ENCODE results near the gene RAB3D.

RAB3D gene

GRCh38 chr19:11349171-11349570 lies 9.7 kb upstream of the RAB3D start:
- Histone ChIP-seq H3K4me1 (ENCODE audit: control insufficient read depth in 2 of 2, insufficient read depth in 1 of 2, low read depth in 1 of 2, low read length in 2 of 2) (peaks cover 8 to 13% of the 10 kb centered on the region in 2 donors), H3K79me1 (ENCODE audit: low read depth, low read length) (no peaks in the 10 kb centered on the region), H4K8ac (ENCODE audit: low read depth, low read length) (no peak overlapping the region), H3K14ac (ENCODE audit: low read length) (no peak overlapping the region), H3K27ac (replicated peaks; ENCODE audit: low read length) (no peak overlapping the region), H3K4me2 (ENCODE audit: insufficient read depth, low read length, poor library complexity, severe bottlenecking) (no peak overlapping the region), H3K36me3 (replicated peaks in 1 of 2; ENCODE audit: control insufficient read depth in 2 of 2, insufficient read depth in 2 of 2, low read length in 2 of 2) (peaks cover 0 to 2% of the 10 kb centered on the region in 2 donors), H2BK120ac (ENCODE audit: low read depth, low read length) (no peak overlapping the region), H2AK5ac (ENCODE audit: low read depth, low read length) (peak overlapping the region; percentile 63), H4K91ac (ENCODE audit: low read depth, low read length, poor library complexity) (no peak overlapping the region), H2BK12ac (ENCODE audit: low read length) (no peak overlapping the region), H3K4ac (ENCODE audit: low read length) (no peak overlapping the region), H3K9me3 (replicated peaks in 1 of 2; ENCODE audit: control insufficient read depth in 2 of 2, insufficient read depth in 1 of 2, low read depth in 1 of 2, low read length in 2 of 2) (peaks cover 8 to 12% of the 10 kb centered on the region in 2 donors), H2BK15ac (ENCODE audit: low read length) (no peak overlapping the region), H3K4me3 (ENCODE audit: low read length in 2 of 2) (no peak overlapping the region), H2BK5ac (ENCODE audit: low read length) (no peak overlapping the region), H2AFZ (ENCODE audit: low read length) (no peak overlapping the region), H3K18ac (ENCODE audit: low read length) (no peak overlapping the region), H3K9ac (ENCODE audit: low read depth, low read length, poor library complexity) (no peak overlapping the region), H3K27me3 (ENCODE audit: control insufficient read depth in 3 of 3, insufficient read depth in 3 of 3, low read depth in 1 of 3, low read length in 3 of 3) (no peaks in the 10 kb centered on the region), H3K23ac (ENCODE audit: low read depth, low read length, poor library complexity) (peak overlapping the region; percentile 31)
- no CpG with 5 or more reads among the region's 4 CpGs for WGBS, 2 donors (ENCODE audit: extremely low coverage in 2 of 2, insufficient read length in 2 of 2, insufficient replicate concordance in 1 of 2)
- no peak for DNase-seq (ENCODE audit: low spot score)

DNA sequence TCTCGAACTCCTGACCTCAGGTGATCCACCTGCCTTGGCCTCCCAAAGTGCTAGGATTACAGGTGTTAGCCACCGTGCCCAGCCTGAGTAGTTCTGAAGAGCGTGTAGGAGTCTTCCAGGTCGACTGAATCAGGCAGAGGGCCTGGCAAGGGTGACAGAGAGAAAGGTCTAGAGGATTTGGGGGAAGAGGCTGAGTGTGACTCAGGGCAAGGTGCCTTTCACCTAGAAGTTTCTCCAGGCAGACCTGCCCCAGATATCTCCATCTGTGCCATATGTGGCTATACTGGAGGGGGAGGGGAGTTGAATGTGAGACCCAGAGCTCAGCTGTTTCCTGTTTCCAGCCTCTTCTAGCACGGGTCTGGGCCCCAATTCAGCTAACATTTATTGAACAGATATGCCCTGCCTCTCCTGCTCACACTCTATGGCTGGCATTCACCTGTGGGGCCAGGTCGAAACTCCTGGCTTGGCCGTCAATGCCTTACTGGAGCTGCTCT lies 8.1 kb upstream of the RAB3D start:
- DNase-seq (ENCODE audit: low spot score): no peak

GRCh38 chr19:11346104-11346940 lies 6.9 kb upstream of the RAB3D start, which contains the start of the genes CCDC159 and TMEM205:
Gene CCDC159 (plus strand): TSS chr19:11346519. CDS start chr19:11346607, 88 bp downstream.
Gene TMEM205 (minus strand): TSS chr19:11346268. CDS start chr19:11345619, 649 bp downstream.
- Histone ChIP-seq H2BK5ac (ENCODE audit: low read length) (no peak within 1 kb of the TSS), H3K36me3 (replicated peaks in 1 of 2; ENCODE audit: control insufficient read depth in 2 of 2, insufficient read depth in 2 of 2, low read length in 2 of 2) (peaks cover 2 to 5% of the 10 kb centered on the region in 2 donors), H3K9me3 (replicated peaks in 1 of 2; ENCODE audit: control insufficient read depth in 2 of 2, insufficient read depth in 1 of 2, low read depth in 1 of 2, low read length in 2 of 2) (peaks cover 8 to 12% of the 10 kb centered on the region in 2 donors), H3K4ac (ENCODE audit: low read length) (no peak within 1 kb of the TSS), H2AK5ac (ENCODE audit: low read depth, low read length) (no peak within 1 kb of the TSS), H3K27me3 (ENCODE audit: control insufficient read depth in 3 of 3, insufficient read depth in 3 of 3, low read depth in 1 of 3, low read length in 3 of 3) (no peaks in the 10 kb centered on the region), H3K4me1 (ENCODE audit: control insufficient read depth in 2 of 2, insufficient read depth in 1 of 2, low read depth in 1 of 2, low read length in 2 of 2) (peaks cover 8 to 9% of the 10 kb centered on the region in 2 donors), H2BK15ac (ENCODE audit: low read length) (no peak within 1 kb of the TSS), H3K27ac (replicated peaks; ENCODE audit: low read length) (peak within 1 kb of the TSS; percentile 64), H3K79me1 (ENCODE audit: low read depth, low read length) (no peaks in the 10 kb centered on the region), H2AFZ (ENCODE audit: low read length) (peak within 1 kb of the TSS; percentile 89), H4K91ac (ENCODE audit: low read depth, low read length, poor library complexity) (no peak within 1 kb of the TSS), H3K9ac (ENCODE audit: low read depth, low read length, poor library complexity) (peak within 1 kb of the TSS; percentile 77), H3K4me2 (ENCODE audit: insufficient read depth, low read length, poor library complexity, severe bottlenecking) (peak within 1 kb of the TSS; percentile 56), H3K4me3 (ENCODE audit: low read length in 2 of 2) (peak within 1 kb of the TSS; percentile 58 to 89), H4K8ac (ENCODE audit: low read depth, low read length) (no peak within 1 kb of the TSS), H2BK12ac (ENCODE audit: low read length) (peak within 1 kb of the TSS; percentile 50), H3K18ac (ENCODE audit: low read length) (peak within 1 kb of the TSS; percentile 93), H2BK120ac (ENCODE audit: low read depth, low read length) (no peak within 1 kb of the TSS), H3K23ac (ENCODE audit: low read depth, low read length, poor library complexity) (no peak within 1 kb of the TSS), H3K14ac (ENCODE audit: low read length) (no peak within 1 kb of the TSS)
- peak; percentile 98 for DNase-seq (ENCODE audit: low spot score)
- no CpG with 5 or more reads among the region's 50 CpGs for WGBS, 2 donors (ENCODE audit: extremely low coverage in 2 of 2, insufficient read length in 2 of 2, insufficient replicate concordance in 1 of 2)

More for the DNA sequence above, 8.1 kb upstream of the RAB3D start:
- peaks cover 0 to 2% of the 10 kb centered on the region in 2 donors for H3K36me3 ChIP-seq (replicated peaks in 1 of 2; ENCODE audit: control insufficient read depth in 2 of 2, insufficient read depth in 2 of 2, low read length in 2 of 2)
- peaks cover 8 to 13% of the 10 kb centered on the region in 2 donors for H3K4me1 ChIP-seq (ENCODE audit: control insufficient read depth in 2 of 2, insufficient read depth in 1 of 2, low read depth in 1 of 2, low read length in 2 of 2)
- no peak overlapping the region for H3K23ac ChIP-seq (ENCODE audit: low read depth, low read length, poor library complexity)
- H3K4me3 ChIP-seq (ENCODE audit: low read length in 2 of 2): no peak overlapping the region
- no peak overlapping the region for H4K8ac ChIP-seq (ENCODE audit: low read depth, low read length)
- no peak overlapping the region for H2BK12ac ChIP-seq (ENCODE audit: low read length)
- no CpG with 5 or more reads among the region's 7 CpGs for WGBS, 2 donors (ENCODE audit: extremely low coverage in 2 of 2, insufficient read length in 2 of 2, insufficient replicate concordance in 1 of 2)
- no peak overlapping the region for H3K4ac ChIP-seq (ENCODE audit: low read length)
- H4K91ac ChIP-seq (ENCODE audit: low read depth, low read length, poor library complexity): no peak overlapping the region
- no peak overlapping the region for H2BK15ac ChIP-seq (ENCODE audit: low read length)
- H3K4me2 ChIP-seq (ENCODE audit: insufficient read depth, low read length, poor library complexity, severe bottlenecking): no peak overlapping the region
- H2AFZ ChIP-seq (ENCODE audit: low read length): no peak overlapping the region
- no peak overlapping the region for H3K9ac ChIP-seq (ENCODE audit: low read depth, low read length, poor library complexity)
- H2BK5ac ChIP-seq (ENCODE audit: low read length): no peak overlapping the region
- H3K14ac ChIP-seq (ENCODE audit: low read length): no peak overlapping the region
- H3K9me3 ChIP-seq (replicated peaks in 1 of 2; ENCODE audit: control insufficient read depth in 2 of 2, insufficient read depth in 1 of 2, low read depth in 1 of 2, low read length in 2 of 2): peaks cover 8 to 12% of the 10 kb centered on the region in 2 donors
- H3K27ac ChIP-seq (replicated peaks; ENCODE audit: low read length): no peak overlapping the region
- no peak overlapping the region for H2AK5ac ChIP-seq (ENCODE audit: low read depth, low read length)
- no peaks in the 10 kb centered on the region for H3K27me3 ChIP-seq (ENCODE audit: control insufficient read depth in 3 of 3, insufficient read depth in 3 of 3, low read depth in 1 of 3, low read length in 3 of 3)
- H3K18ac ChIP-seq (ENCODE audit: low read length): no peak overlapping the region
- no peak overlapping the region for H2BK120ac ChIP-seq (ENCODE audit: low read depth, low read length)
- no peaks in the 10 kb centered on the region for H3K79me1 ChIP-seq (ENCODE audit: low read depth, low read length)
